ENCODE results near the gene ALDH7A1. TPM values are rescaled to one million over a fixed set of nuclear protein-coding genes. Genes with fewer than 3 reads are reported as not detected.

ALDH7A1 gene
- total RNA-seq, result 30.5 TPM
- long read RNA-seq, full-length matches to known transcripts, result 36 of 37 reads
- long read RNA-seq, partial matches to known transcripts, result 0 of 37 reads
- long read RNA-seq, other reads (novel, unspliced or antisense), result 1 of 37 reads

GRCh38 chr5:126594748-126595485 lies at the start of gene ALDH7A1:
Gene ALDH7A1 (minus strand): TSS chr5:126595219. CDS start chr5:126595198, 21 bp downstream.
- Histone ChIP-seq H3K9me3 (replicated peaks) (no peaks in the 10 kb centered on the region), H3K27me3 (ENCODE audit: low read depth) (no peaks in the 10 kb centered on the region), H3K36me3 (peaks cover 23% of the 10 kb centered on the region), H3K27ac (replicated peaks) (peak within 1 kb of the TSS; percentile 89), H3K4me3 (peak within 1 kb of the TSS; percentile 74), H3K4me1 (peaks cover 19% of the 10 kb centered on the region)
- peak; percentile 63 for TF ChIP-seq CTCF (IDR thresholded peaks at IDR 0.05; ENCODE audit: borderline replicate concordance)
- intact Hi-C loops (cut with micrococcal nuclease), result loop anchor here (5.0 kb wide), 1 partner anchor 258 kb away; no protein-coding TSS in a partner anchor
- DNase-seq, result peak; percentile 89

- H3K27ac ChIP-seq (replicated peaks), result no peak overlapping the region
- TF ChIP-seq CTCF (IDR thresholded peaks at IDR 0.05; ENCODE audit: borderline replicate concordance), result no peak
- H3K27me3 ChIP-seq (ENCODE audit: low read depth), result no peaks in the 10 kb centered on the region
- H3K4me3 ChIP-seq, result no peak overlapping the region
- H3K36me3 ChIP-seq, result no peaks in the 10 kb centered on the region
- DNase-seq, result no peak
- intact Hi-C loops (cut with micrococcal nuclease), result no loop called here
- H3K4me1 ChIP-seq, result no peaks in the 10 kb centered on the region
- H3K9me3 ChIP-seq (replicated peaks), result peaks cover 16% of the 10 kb centered on the region
Observed at GRCh38 chr5:126641387-126641786, 46.4 kb upstream of the ALDH7A1 start.

- no peak overlapping the region for H3K4me3 ChIP-seq
- no peaks in the 10 kb centered on the region for H3K36me3 ChIP-seq
- no peak for TF ChIP-seq CTCF (IDR thresholded peaks at IDR 0.05; ENCODE audit: borderline replicate concordance)
- H3K27me3 ChIP-seq (ENCODE audit: low read depth), result no peaks in the 10 kb centered on the region
- no peak for DNase-seq
- intact Hi-C loops (cut with micrococcal nuclease), result no loop called here
- H3K27ac ChIP-seq (replicated peaks), result no peak overlapping the region
- no peaks in the 10 kb centered on the region for H3K4me1 ChIP-seq
- H3K9me3 ChIP-seq (replicated peaks), result peaks cover 16% of the 10 kb centered on the region
Observed at GRCh38 chr5:126640866-126641265, 45.8 kb upstream of the ALDH7A1 start.

GRCh38 chr5:126636956-126637355 lies 41.9 kb upstream of the ALDH7A1 start:
- Histone ChIP-seq H3K4me1 (no peaks in the 10 kb centered on the region), H3K9me3 (replicated peaks) (no peaks in the 10 kb centered on the region), H3K36me3 (no peaks in the 10 kb centered on the region), H3K4me3 (no peak overlapping the region), H3K27ac (replicated peaks) (no peak overlapping the region), H3K27me3 (ENCODE audit: low read depth) (no peaks in the 10 kb centered on the region)
- no peak for DNase-seq
- intact Hi-C loops (cut with micrococcal nuclease), result no loop called here
- TF ChIP-seq CTCF (IDR thresholded peaks at IDR 0.05; ENCODE audit: borderline replicate concordance), result no peak

GRCh38 chr5:126635585-126635984 lies 40.6 kb upstream of the ALDH7A1 start:
- no peaks in the 10 kb centered on the region for H3K4me1 ChIP-seq
- intact Hi-C loops (cut with micrococcal nuclease), result no loop called here
- no peak for TF ChIP-seq CTCF (IDR thresholded peaks at IDR 0.05; ENCODE audit: borderline replicate concordance)
- no peaks in the 10 kb centered on the region for H3K27me3 ChIP-seq (ENCODE audit: low read depth)
- H3K9me3 ChIP-seq (replicated peaks), result no peaks in the 10 kb centered on the region
- no peak overlapping the region for H3K27ac ChIP-seq (replicated peaks)
- H3K4me3 ChIP-seq, result no peak overlapping the region
- no peak for DNase-seq
- no peaks in the 10 kb centered on the region for H3K36me3 ChIP-seq

All from left ventricle myocardium inferior (tissue), 1 donor.